ENCODE results near the gene TEX264.

The TEX264 gene

DNA sequence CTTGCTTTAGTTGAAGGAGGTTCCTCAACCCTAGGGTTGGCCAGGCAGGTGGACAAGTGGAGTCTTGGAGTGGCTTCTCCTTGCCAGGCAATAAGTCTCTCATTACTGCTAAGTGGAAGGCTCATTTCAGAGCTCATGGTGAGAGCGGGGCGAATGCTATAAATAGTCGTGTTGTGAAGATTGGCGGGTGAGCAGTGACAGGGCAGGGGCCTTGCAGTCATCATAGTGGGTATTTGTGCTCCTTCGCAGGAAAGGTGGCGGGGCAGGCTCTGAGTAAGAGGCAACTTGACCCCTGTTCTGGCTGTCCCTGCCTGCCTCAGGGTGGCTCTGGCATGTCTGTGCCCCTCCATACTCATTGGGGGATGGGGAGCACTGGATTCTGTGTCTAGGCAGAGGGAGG is 27.2 kb downstream of the TEX264 start:
- DNase-seq (ENCODE audit: low read depth): no peak

GRCh38 chr3:51700403-51700802 is 29.4 kb downstream of the TEX264 start:
- DNase-seq (ENCODE audit: low read depth): no peak

GRCh38 chr3:51702156-51702555 is 31.1 kb downstream of the TEX264 start:
- no peak for DNase-seq (ENCODE audit: low read depth)

- DNase-seq (ENCODE audit: low read depth): no peak
These were observed 32.2 kb downstream of the TEX264 start for GRCh38 chr3:51703068-51703760.

DNA sequence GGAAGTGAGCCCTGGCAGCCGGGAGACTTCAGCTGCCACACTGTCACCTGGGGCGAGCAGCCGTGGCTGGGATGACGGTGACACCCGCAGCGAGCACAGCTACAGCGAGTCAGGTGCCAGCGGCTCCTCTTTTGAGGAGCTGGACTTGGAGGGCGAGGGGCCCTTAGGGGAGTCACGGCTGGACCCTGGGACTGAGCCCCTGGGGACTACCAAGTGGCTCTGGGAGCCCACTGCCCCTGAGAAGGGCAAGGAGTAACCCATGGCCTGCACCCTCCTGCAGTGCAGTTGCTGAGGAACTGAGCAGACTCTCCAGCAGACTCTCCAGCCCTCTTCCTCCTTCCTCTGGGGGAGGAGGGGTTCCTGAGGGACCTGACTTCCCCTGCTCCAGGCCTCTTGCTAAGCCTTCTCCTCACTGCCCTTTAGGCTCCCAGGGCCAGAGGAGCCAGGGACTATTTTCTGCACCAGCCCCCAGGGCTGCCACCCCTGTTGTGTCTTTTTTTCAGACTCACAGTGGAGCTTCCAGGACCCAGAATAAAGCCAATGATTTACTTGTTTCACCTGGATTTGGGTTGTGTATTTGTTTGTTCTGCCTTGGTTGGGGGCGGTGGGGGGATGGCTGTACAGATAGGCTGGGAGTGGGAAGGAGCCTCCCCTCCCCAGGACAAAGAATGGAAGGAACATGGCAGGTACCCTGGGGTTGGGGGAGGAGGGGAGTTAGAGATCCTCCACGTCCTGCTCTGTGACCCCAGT is 32.9 kb downstream of the TEX264 start:
- DNase-seq (ENCODE audit: low read depth): no peak

GRCh38 chr3:51704511-51704950 is 33.5 kb downstream of the TEX264 start:
- DNase-seq (ENCODE audit: low read depth): no peak

DNA sequence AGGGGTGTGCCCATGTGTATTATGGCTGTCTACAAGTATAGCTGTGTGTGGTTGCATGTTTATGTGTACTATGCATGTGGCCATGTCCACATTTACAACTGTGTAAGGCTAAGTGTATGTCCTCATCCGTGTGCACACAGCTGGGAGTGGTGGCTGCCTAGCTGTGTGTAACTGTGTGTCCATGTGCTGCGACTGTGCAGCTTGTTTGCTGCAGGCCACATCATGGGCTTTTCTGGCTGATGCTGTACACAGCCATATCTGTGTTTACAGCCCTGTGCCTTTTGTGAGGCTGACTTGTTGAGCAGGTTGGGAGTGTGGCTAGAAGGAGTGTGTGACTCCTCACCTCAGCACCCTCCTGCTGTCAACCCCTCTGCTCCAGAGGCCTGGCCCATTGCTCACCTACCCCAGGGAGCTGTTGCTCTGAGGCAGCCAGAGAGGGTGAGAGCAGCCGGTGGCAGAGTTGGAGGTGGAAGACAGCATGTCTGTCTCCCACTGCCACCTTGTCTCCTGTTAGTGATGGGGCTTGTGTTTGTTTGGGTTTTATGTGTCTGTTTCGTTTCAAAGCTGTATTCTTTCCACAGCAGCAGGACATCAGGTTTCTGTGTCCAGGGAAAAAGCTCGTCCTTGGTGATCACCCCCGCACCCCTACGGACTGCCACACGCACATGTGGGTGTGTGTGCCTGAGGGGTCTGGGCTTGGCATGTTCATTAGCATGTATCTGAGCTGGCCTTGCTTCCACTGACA is 34.4 kb downstream of the TEX264 start:
- no peak for DNase-seq (ENCODE audit: low read depth)

DNA sequence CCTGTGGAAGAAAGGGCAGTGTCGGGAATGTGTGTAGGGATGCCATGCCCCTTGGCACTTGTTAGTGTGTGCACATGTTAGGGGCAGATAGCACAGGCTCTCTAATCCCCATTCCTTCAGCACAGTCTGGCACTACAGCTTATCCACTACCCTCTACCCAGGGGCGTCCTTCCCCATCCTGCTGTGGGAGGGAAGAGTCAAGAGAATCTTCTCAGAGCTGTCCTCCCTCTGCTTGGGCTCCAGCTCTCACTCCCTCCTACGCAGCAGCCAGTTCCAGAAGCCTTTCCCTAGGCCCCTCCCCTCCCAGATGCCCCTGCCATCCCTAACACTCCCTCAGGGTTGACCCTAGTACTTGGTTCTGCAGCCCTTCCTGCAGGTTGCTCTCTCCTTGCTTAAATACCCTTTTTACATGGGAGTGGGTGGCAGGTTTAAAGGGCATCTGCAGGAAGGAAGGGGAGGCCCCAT is 35.0 kb downstream of the TEX264 start:
- no peak for DNase-seq (ENCODE audit: low read depth)

DNA sequence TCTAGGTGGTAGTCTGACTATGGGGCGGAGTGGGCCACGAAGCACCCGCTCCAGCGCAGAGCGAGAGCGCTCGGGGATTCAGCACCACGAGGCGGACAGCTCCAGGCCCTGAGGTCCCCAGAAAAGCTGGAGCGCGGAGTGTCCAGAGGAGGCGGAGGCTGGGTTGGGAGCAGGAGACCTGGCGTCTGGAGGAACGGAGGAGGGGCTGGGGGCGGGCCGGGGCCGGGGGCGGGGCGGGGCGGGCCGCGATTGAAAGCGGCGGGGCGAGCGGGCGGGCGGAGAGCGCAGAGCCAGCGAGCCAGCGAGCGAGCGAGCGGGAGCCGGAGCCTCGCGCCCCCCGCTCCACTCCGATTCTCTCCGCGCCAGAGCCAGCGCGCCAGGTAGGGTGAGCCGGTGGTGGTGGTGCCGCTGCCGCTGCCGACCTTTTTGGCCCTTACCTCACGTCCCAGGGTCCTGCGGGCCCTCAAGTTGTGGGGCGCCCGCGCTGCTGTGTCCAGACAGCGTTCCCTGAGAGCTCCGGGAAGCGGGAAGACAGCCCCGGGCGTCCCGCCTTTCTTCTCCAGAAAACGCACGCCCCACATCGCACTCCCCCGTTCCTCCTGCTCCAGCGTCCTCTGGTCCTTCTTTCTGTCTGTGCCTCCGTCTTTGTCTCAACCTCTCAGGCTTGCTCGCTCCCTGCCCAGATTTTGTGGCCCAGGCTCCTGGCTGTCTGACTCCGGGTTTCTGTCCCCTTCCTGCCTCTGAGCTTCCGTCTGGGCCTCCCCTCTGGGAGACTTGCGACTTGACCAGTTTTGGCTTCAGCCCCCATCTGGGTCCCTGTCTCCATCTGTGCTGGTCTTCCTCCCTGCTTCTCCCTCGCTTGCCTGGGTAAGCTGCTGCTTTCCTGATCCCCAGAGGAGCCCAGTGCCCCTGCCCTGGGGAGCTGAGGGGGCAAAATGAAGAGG is 36.0 kb downstream of the TEX264 start, which contains the start of gene GRM2:
TSS of gene GRM2 (plus strand) at position 281 of the 944 bp plus-strand sequence. CDS start 1,916 bp downstream, outside the sequence.
- no peak for DNase-seq (ENCODE audit: low read depth)

- no peak for DNase-seq (ENCODE audit: low read depth)
These were observed 37.3 kb downstream of the TEX264 start for GRCh38 chr3:51708216-51708845.

GRCh38 chr3:51709004-51709420 is 38.0 kb downstream of the TEX264 start:
- DNase-seq (ENCODE audit: low read depth): no peak

GRCh38 chr3:51709675-51710074 is 38.6 kb downstream of the TEX264 start:
- DNase-seq (ENCODE audit: low read depth): no peak

DNA sequence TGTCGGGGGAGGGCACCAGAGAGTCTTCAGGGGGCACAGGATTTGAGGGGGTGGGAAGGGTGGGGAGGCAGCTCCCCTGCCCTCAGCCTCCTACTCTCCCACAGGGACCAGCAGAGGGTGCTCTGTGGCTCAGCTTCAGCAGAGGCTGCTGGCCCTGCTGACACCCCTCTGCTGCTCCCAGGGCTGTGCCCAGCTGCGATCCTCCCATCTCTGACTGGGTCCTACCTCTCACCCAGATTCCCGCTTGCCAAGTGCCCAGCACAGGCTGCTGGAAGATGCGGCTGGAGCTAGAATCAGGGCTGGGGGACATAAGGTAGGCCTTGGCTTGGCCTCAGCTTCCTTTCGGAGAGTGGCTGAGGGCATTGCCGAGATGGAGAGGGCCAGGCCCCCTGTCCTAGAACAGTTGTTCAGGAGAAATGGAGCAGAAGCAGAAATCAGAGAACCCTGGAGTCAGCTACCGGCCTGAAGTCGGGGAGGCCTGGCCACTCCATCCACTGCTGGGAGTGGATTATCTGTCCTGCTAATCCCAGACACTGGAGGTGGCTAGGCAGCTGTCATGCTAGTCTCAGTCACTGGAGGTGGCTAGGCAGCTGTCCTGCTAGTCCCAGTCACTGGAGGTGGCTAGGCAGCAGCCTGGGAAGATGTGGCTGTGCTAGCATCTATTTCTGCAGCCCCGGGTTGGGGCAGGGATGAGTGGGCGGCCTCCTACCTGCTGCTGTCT is 39.7 kb downstream of the TEX264 start:
- no peak for DNase-seq (ENCODE audit: low read depth)

GRCh38 chr3:51711352-51712037 is 40.4 kb downstream of the TEX264 start:
- DNase-seq (ENCODE audit: low read depth): no peak

- DNase-seq (ENCODE audit: low read depth): no peak
These were observed 41.0 kb downstream of the TEX264 start for GRCh38 chr3:51712038-51712420.

DNA sequence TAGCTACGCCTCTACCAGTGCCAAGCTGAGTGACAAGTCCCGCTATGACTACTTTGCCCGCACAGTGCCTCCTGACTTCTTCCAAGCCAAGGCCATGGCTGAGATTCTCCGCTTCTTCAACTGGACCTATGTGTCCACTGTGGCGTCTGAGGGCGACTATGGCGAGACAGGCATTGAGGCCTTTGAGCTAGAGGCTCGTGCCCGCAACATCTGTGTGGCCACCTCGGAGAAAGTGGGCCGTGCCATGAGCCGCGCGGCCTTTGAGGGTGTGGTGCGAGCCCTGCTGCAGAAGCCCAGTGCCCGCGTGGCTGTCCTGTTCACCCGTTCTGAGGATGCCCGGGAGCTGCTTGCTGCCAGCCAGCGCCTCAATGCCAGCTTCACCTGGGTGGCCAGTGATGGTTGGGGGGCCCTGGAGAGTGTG is 41.5 kb downstream of the TEX264 start:
- DNase-seq (ENCODE audit: low read depth): no peak

- no peak for DNase-seq (ENCODE audit: low read depth)
These were observed 41.9 kb downstream of the TEX264 start for GRCh38 chr3:51712963-51713362.

- no peak for DNase-seq (ENCODE audit: low read depth)
These were observed 44.4 kb downstream of the TEX264 start for GRCh38 chr3:51715231-51715976.

GRCh38 chr3:51715977-51716294 is 44.9 kb downstream of the TEX264 start:
- no peak for DNase-seq (ENCODE audit: low read depth)

Data from stimulated activated CD8-positive, alpha-beta memory T cell treated with anti-CD3 and anti-CD28 coated beads, Interleukin-12 subunit alpha, Interleukin-12 subunit beta, amount 100 ng/mL, for 1 hour (primary cell).